Prostate gland (tissue), 2 donors: Measurements from ENCODE around the gene FMO2. TPM values are rescaled to one million over a fixed set of nuclear protein-coding genes. Genes with fewer than 3 reads are reported as not detected.

Experiments used
- DNase-seq: peaks from one replicate; pipeline ENCODE4 v3.0.0-alpha.2; 2019; ENCODE audit warnings: low spot score
- H3K27ac ChIP-seq, 2 donors: fragments of 200-600 bp; sonication (generic); 2 replicates each; pipeline ENCODE4 v1.5.1; 2017 to 2019
- H3K27me3 ChIP-seq: fragments of 200-600 bp; sonication (generic); replicated peaks from 2 replicates; pipeline ENCODE4 v1.5.1; 2019; ENCODE audit not compliant: insufficient read depth
- H3K36me3 ChIP-seq, 2 donors: fragments of 200-600 bp; sonication (generic); 1 replicate in 1 of 2; 2 replicates in 1 of 2; pipeline versions ENCODE4 v1.5.1 to v1.8.1; 2017 to 2019
- H3K4me1 ChIP-seq: fragments of 200-600 bp; sonication (generic); replicated peaks from 2 replicates; pipeline ENCODE4 v1.5.1; 2019
- H3K4me3 ChIP-seq, 2 donors: fragments of 200-600 bp; sonication (generic); 2 replicates each; pipeline ENCODE4 v1.5.1; 2017 to 2019
- H3K9me3 ChIP-seq: fragments of 200-600 bp; sonication (generic); 2 replicates; pipeline ENCODE4 v1.5.1; 2017
- CTCF ChIP-seq, 4 experiments: fragments of 200-600 bp in 2 of 4; fragments of 450-650 bp in 2 of 4; sonication (generic) in 2 of 4; IDR thresholded peaks; 1 replicate in 3 of 4; 2 replicates in 1 of 4; pipeline ENCODE4 v1.5.1; 2016 to 2019; ENCODE audit warnings: antibody characterized with exemption in 4 of 4, mild to moderate bottlenecking in 2 of 4, moderate library complexity in 2 of 4
- POLR2A ChIP-seq: fragments of 450-650 bp; IDR thresholded peaks from one replicate; pipeline ENCODE4 v1.6.1; 2016; ENCODE audit warnings: antibody characterized with exemption, mild to moderate bottlenecking
- POLR2AphosphoS5 ChIP-seq: sonication (generic); formaldehyde crosslinking; IDR thresholded peaks from one replicate; pipeline ENCODE4 v1.6.1; 2017; ENCODE audit warnings: antibody characterized with exemption
- WGBS: methylation state at CpG from one replicate; pipeline ENCODE4 v1.1.5; 2018; 5-methylcytosine and 5-hydroxymethylcytosine counted together
- intact Hi-C: fragments of 100-400 bp; cut with DNase I; formaldehyde crosslinking; loops from one replicate; pipeline ENCODE4 v1.14.2; 2022
- total RNA-seq, 2 donors: library from RNA; depleted of rRNA; stranded (reverse); fragments of >200 nt; gene quantifications; one replicate each; pipeline ENCODE4 v1.1.0, GENCODE V29; 2016

The FMO2 gene
- total RNA-seq, 2 donors from 2014 or later, result 6.5 to 10.6 TPM

GRCh38 chr1:171172471-171172870 is 12.6 kb upstream of the FMO2 start:
- no peak overlapping the region for H3K4me3 ChIP-seq
- no peak overlapping the region for H3K27ac ChIP-seq
- no peaks in the 10 kb centered on the region for H3K36me3 ChIP-seq
- intact Hi-C loops, result no loop called here
- no peak for DNase-seq
- 90% methylated on average over 2 of the region's 2 CpGs for WGBS
- no peaks in the 10 kb centered on the region for H3K9me3 ChIP-seq
- no peaks in the 10 kb centered on the region for H3K4me1 ChIP-seq
- TF ChIP-seq POLR2AphosphoS5 (no peak), CTCF (IDR thresholded peaks at IDR 0.05) (no peak), POLR2A (no peak)
- H3K27me3 ChIP-seq, result no peaks in the 10 kb centered on the region

GRCh38 chr1:171173069-171173468 is 12.0 kb upstream of the FMO2 start:
- TF ChIP-seq CTCF (IDR thresholded peaks at IDR 0.05), result no peak
- no peak for TF ChIP-seq POLR2AphosphoS5
- TF ChIP-seq POLR2A, result no peak
- Histone ChIP-seq H3K27ac (no peak overlapping the region), H3K4me3 (no peak overlapping the region), H3K4me1 (no peaks in the 10 kb centered on the region), H3K27me3 (no peaks in the 10 kb centered on the region), H3K36me3 (no peaks in the 10 kb centered on the region), H3K9me3 (no peaks in the 10 kb centered on the region)
- WGBS, result 90% methylated on average over 1 of the region's 1 CpG
- intact Hi-C loops, result no loop called here
- no peak for DNase-seq

GRCh38 chr1:171174560-171175294 is 10.4 kb upstream of the FMO2 start:
- H3K27ac ChIP-seq, result no peak overlapping the region
- WGBS, result 97% methylated on average over 1 of the region's 1 CpG
- no peak for DNase-seq
- no peak overlapping the region for H3K4me3 ChIP-seq
- no peaks in the 10 kb centered on the region for H3K4me1 ChIP-seq
- H3K9me3 ChIP-seq, result no peaks in the 10 kb centered on the region
- intact Hi-C loops, result no loop called here
- no peaks in the 10 kb centered on the region for H3K27me3 ChIP-seq
- TF ChIP-seq POLR2AphosphoS5 (no peak), CTCF (IDR thresholded peaks at IDR 0.05) (no peak), POLR2A (no peak)
- H3K36me3 ChIP-seq, result no peaks in the 10 kb centered on the region

- intact Hi-C loops, result no loop called here
- 93% methylated on average over 4 of the region's 4 CpGs for WGBS
- TF ChIP-seq POLR2A (no peak), POLR2AphosphoS5 (no peak), CTCF (IDR thresholded peaks at IDR 0.05) (no peak)
- no peaks in the 10 kb centered on the region for H3K36me3 ChIP-seq
- no peaks in the 10 kb centered on the region for H3K27me3 ChIP-seq
- H3K9me3 ChIP-seq, result no peaks in the 10 kb centered on the region
- no peak overlapping the region for H3K4me3 ChIP-seq
- DNase-seq, result no peak
- no peaks in the 10 kb centered on the region for H3K4me1 ChIP-seq
- H3K27ac ChIP-seq, result no peak overlapping the region
These were observed 7.8 kb upstream of the FMO2 start for GRCh38 chr1:171177261-171177660.
